A549 (cell line): Measurements from ENCODE around the gene MUC5AC. TPM values are rescaled to one million over a fixed set of nuclear protein-coding genes. Genes with fewer than 3 reads are reported as not detected.
A peak's percentile ranks its signal among the peaks of the same experiment; 100 is the strongest.

Experiments
- ATAC-seq, 2 experiments: fragments of 200-7000 bp in 1 of 2; fragments of >200 bp in 1 of 2; cut with Nextera tagmentation in 1 of 2; cut with Tn5 transposase in 1 of 2; 3 replicates each; pipeline versions ENCODE4 v1.8.0 to v1.9.1; 2018 to 2020; ENCODE audit warnings: mild to moderate bottlenecking in 1 of 2, moderate library complexity in 1 of 2
- CTCF ChIA-PET: fragments of 300-600 bp; sonication (Branson Sonifier 250); formaldehyde crosslinking; extraction: SDS; loops from one replicate; lab custom pipeline; 2021; ENCODE audit warnings: antibody characterized with exemption, inconsistent platforms; lab: Yijun Ruan, JAX
- POLR2A ChIA-PET: fragments of 350-600 bp; formaldehyde crosslinking; extraction: SDS; loops from one replicate; lab custom pipeline; 2021; ENCODE audit warnings: antibody characterized with exemption, inconsistent platforms; lab: Yijun Ruan, JAX
- DNase-seq, 2 experiments: peaks; one replicate each; pipeline versions ENCODE4 v3.0.0 to v3.0.0-alpha.2; 2011 to 2016; ENCODE audit warnings: low read depth in 1 of 2, low spot score in 1 of 2
- FAIRE-seq: peaks from 2 replicates; lab custom pipeline; 2011; peaks lifted over from hg19 to GRCh38; lab: Jason Lieb, UNC
- H3K27ac ChIP-seq, 2 experiments: fragments of >200 bp; sonication (Bioruptor Twin); formaldehyde crosslinking; 3 replicates each; pipeline ENCODE4 v1.5.1; 2016 to 2017
- H3K4me1 ChIP-seq: fragments of >200 bp; sonication (Bioruptor Twin); formaldehyde crosslinking; 3 replicates; pipeline ENCODE4 v1.6.1; 2016
- H3K4me2 ChIP-seq: fragments of >200 bp; sonication (Bioruptor Twin); formaldehyde crosslinking; 3 replicates; pipeline ENCODE4 v1.6.1; 2016
- H3K4me3 ChIP-seq: fragments of >200 bp; sonication (Bioruptor Twin); formaldehyde crosslinking; 3 replicates; pipeline ENCODE4 v1.5.1; 2016
- H3K9me3 ChIP-seq: fragments of >200 bp; sonication (Bioruptor Twin); formaldehyde crosslinking; 3 replicates; pipeline ENCODE4 v1.6.1; 2016
- CHD2 ChIP-seq: fragments of 150-350 bp; IDR thresholded peaks from 2 replicates; pipeline ENCODE4 v1.6.1; 2014; ENCODE audit warnings: low read length; ENCODE audit not compliant: partially characterized antibody
- EHMT2 ChIP-seq: fragments of 200-600 bp; sonication (generic); IDR thresholded peaks from 2 replicates; pipeline ENCODE4 v1.6.1; 2016; ENCODE audit warnings: antibody characterized with exemption, low read depth, mild to moderate bottlenecking, moderate library complexity
- FOSL2 ChIP-seq, 2 experiments: fragments of 450-650 bp in 1 of 2; fragments of >200 bp in 1 of 2; sonication (Bioruptor Twin) in 1 of 2; formaldehyde crosslinking; IDR thresholded peaks; 2 replicates each; pipeline versions ENCODE4 v1.5.0 to v1.6.1; 2016 to 2020; ENCODE audit warnings: mild to moderate bottlenecking in 1 of 2, moderate library complexity in 1 of 2
- GATA3 ChIP-seq: IDR thresholded peaks from 2 replicates; pipeline ENCODE4 v1.6.1; 2012; ENCODE audit warnings: borderline replicate concordance
- HDAC2 ChIP-seq: fragments of 200-600 bp; sonication (generic); IDR thresholded peaks from 2 replicates; pipeline ENCODE4 v1.6.1; 2016
- HES2 ChIP-seq: fragments of >200 bp; sonication (Bioruptor Twin); formaldehyde crosslinking; IDR thresholded peaks from 2 replicates; pipeline ENCODE4 v1.6.1; 2016
- HEYL ChIP-seq: fragments of 250-450 bp; sonication (Bioruptor Pico); IDR thresholded peaks from 2 replicates; pipeline ENCODE4 v1.8.0; 2021; ENCODE audit warnings: mild to moderate bottlenecking, moderate library complexity
- HMGXB4 ChIP-seq: fragments of 250-450 bp; sonication (Bioruptor Pico); IDR thresholded peaks from 2 replicates; pipeline ENCODE4 v1.5.0; 2021; ENCODE audit warnings: mild to moderate bottlenecking, moderate library complexity, borderline replicate concordance
- HOXA7 ChIP-seq: fragments of 250-450 bp; sonication (Bioruptor Pico); IDR thresholded peaks from 2 replicates; pipeline ENCODE4 v1.5.0; 2020; ENCODE audit warnings: mild to moderate bottlenecking, moderate library complexity
- HOXB13 ChIP-seq: fragments of 250-450 bp; sonication (Bioruptor Pico); IDR thresholded peaks from 2 replicates; pipeline ENCODE4 v1.5.0; 2020; ENCODE audit warnings: low read depth, mild to moderate bottlenecking, moderate library complexity
- JUN ChIP-seq, 2 experiments: fragments of >200 bp; sonication (Bioruptor Twin); formaldehyde crosslinking; IDR thresholded peaks; 2 replicates in 1 of 2; 3 replicates in 1 of 2; pipeline ENCODE4 v1.6.1; 2016 to 2017
- KDM1A ChIP-seq: fragments of 200-600 bp; sonication (generic); IDR thresholded peaks from 2 replicates; pipeline ENCODE4 v1.6.1; 2016; ENCODE audit warnings: low read depth, mild to moderate bottlenecking
- KDM5A ChIP-seq: fragments of 200-600 bp; sonication (generic); IDR thresholded peaks from 2 replicates; pipeline ENCODE4 v1.6.1; 2016; ENCODE audit warnings: antibody characterized with exemption, mild to moderate bottlenecking
- MAX ChIP-seq: IDR thresholded peaks from 2 replicates; pipeline ENCODE4 v1.6.1; 2012
- NPAS2 ChIP-seq: fragments of 250-450 bp; sonication (Bioruptor Pico); IDR thresholded peaks from 2 replicates; pipeline ENCODE4 v1.8.0; 2022; ENCODE audit warnings: mild to moderate bottlenecking, moderate library complexity, borderline replicate concordance
- NR3C1 ChIP-seq: fragments of >200 bp; sonication (Bioruptor Twin); formaldehyde crosslinking; IDR thresholded peaks from 3 replicates; pipeline ENCODE4 v1.6.1; 2017
- POLR2A ChIP-seq: IDR thresholded peaks from 2 replicates; pipeline ENCODE4 v1.6.1; 2012; ENCODE audit warnings: mild to moderate bottlenecking, low read length
- RAD21 ChIP-seq, 2 experiments: fragments of >200 bp in 1 of 2; sonication (Bioruptor Twin) in 1 of 2; formaldehyde crosslinking in 1 of 2; IDR thresholded peaks in 1 of 2; conservative IDR thresholded peaks in 1 of 2; 2 replicates in 1 of 2; 3 replicates in 1 of 2; pipeline ENCODE4 v1.6.1; 2012 to 2018; ENCODE audit warnings: inconsistent platforms in 1 of 2
- RCOR1 ChIP-seq: fragments of 150-350 bp; IDR thresholded peaks from 2 replicates; pipeline ENCODE4 v1.6.1; 2014; ENCODE audit warnings: antibody characterized with exemption, low read length, low read depth
- RFX5 ChIP-seq: fragments of 450-650 bp; IDR thresholded peaks from 2 replicates; pipeline ENCODE4 v1.7.1; 2014; ENCODE audit warnings: antibody characterized with exemption, mild to moderate bottlenecking, moderate library complexity
- TFCP2L1 ChIP-seq: fragments of 250-450 bp; sonication (Bioruptor Pico); IDR thresholded peaks from 2 replicates; pipeline ENCODE4 v1.5.0; 2021; ENCODE audit warnings: mild to moderate bottlenecking
- ZFP36 ChIP-seq: fragments of 450-650 bp; IDR thresholded peaks from 2 replicates; pipeline ENCODE4 v1.6.1; 2014; ENCODE audit warnings: borderline replicate concordance; ENCODE audit not compliant: partially characterized antibody
- WGBS: methylation state at CpG from one replicate; pipeline ENCODE4 v1.1.6; 2017; ENCODE audit errors: missing lambda C conversion rate; 5-methylcytosine and 5-hydroxymethylcytosine counted together
- polyA plus RNA-seq, 4 experiments: library from polyadenylated mRNA; depleted of rRNA in 3 of 4; stranded (reverse); fragments of >200 nt; fragmentation: RNase III in 1 of 4; extraction: RNeasy Plus Mini Kit Qiagen cat#74134 plus additional on column Dnase treatment in 1 of 4; gene quantifications; 2 replicates in 3 of 4; 3 replicates in 1 of 4; pipeline ENCODE4 v1.2.3, GENCODE V29; 2011 to 2017
- TF ChIP-seq, protein P1 (sequence below): fragments of 150-350 bp; IDR thresholded peaks from 2 replicates; pipeline ENCODE4 v1.6.1; 2014; ENCODE audit warnings: low read depth, mild to moderate bottlenecking, low read length
- TF ChIP-seq, protein P2 (sequence below): fragments of >200 bp; sonication (Bioruptor Twin); formaldehyde crosslinking; IDR thresholded peaks from 3 replicates; pipeline ENCODE4 v1.5.1; 2016
- TF ChIP-seq, protein P3 (sequence below): IDR thresholded peaks from 2 replicates; pipeline ENCODE4 v1.6.1; 2012; ENCODE audit warnings: low read depth, borderline replicate concordance
- TF ChIP-seq, protein P4 (sequence below): fragments of >200 bp; sonication (Bioruptor Twin); formaldehyde crosslinking; IDR thresholded peaks from 3 replicates; pipeline ENCODE4 v1.6.1; 2016

Gene MUC5AC
- polyA plus RNA-seq, 2 of the 4 experiments (the other 2 are of a cell fraction) = 0.18 to 7.4 TPM

- DNase-seq (no peak), FAIRE-seq (no peak), ATAC-seq (peak in 1 of 2 experiments; percentile 1; a peak in 3 of 6 replicates)
- Histone ChIP-seq H3K4me2 (peak overlapping the region; percentile 55; the same call in 1 of the 3 replicates), H3K27ac (peak overlapping the region; percentile 72 to 86), H3K4me1 (peaks cover 18% of the 10 kb centered on the region), H3K4me3 (no peak overlapping the region), H3K9me3 (no peaks in the 10 kb centered on the region)
- CTCF ChIA-PET = interaction anchor here (0.6 to 5.5 kb wide), 15 partner anchors 9 to 371 kb away, joined by 3 to 34 read pairs (median 6); no protein-coding TSS in a partner anchor
- no peak for TF ChIP-seq RFX5
- TF ChIP-seq GATA3 = no peak
- no peak for TF ChIP-seq KDM1A
- no peak for TF ChIP-seq EHMT2
- TF ChIP-seq, protein P1, sequence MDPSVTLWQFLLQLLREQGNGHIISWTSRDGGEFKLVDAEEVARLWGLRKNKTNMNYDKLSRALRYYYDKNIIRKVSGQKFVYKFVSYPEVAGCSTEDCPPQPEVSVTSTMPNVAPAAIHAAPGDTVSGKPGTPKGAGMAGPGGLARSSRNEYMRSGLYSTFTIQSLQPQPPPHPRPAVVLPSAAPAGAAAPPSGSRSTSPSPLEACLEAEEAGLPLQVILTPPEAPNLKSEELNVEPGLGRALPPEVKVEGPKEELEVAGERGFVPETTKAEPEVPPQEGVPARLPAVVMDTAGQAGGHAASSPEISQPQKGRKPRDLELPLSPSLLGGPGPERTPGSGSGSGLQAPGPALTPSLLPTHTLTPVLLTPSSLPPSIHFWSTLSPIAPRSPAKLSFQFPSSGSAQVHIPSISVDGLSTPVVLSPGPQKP = no peak
- TF ChIP-seq RCOR1 = no peak
- no peak for TF ChIP-seq TFCP2L1 (CRISPR knock-in tag)
- no peak for TF ChIP-seq JUN (IDR thresholded peaks at IDR 0.05)
- TF ChIP-seq HOXA7 = no peak
- TF ChIP-seq FOSL2 (IDR thresholded peaks at IDR 0.05) = no peak
- no peak for TF ChIP-seq FOSL2 (CRISPR knock-in tag; IDR thresholded peaks at IDR 0.05)
- TF ChIP-seq POLR2A = no peak
- no peak for TF ChIP-seq KDM5A
- TF ChIP-seq, protein P2, sequence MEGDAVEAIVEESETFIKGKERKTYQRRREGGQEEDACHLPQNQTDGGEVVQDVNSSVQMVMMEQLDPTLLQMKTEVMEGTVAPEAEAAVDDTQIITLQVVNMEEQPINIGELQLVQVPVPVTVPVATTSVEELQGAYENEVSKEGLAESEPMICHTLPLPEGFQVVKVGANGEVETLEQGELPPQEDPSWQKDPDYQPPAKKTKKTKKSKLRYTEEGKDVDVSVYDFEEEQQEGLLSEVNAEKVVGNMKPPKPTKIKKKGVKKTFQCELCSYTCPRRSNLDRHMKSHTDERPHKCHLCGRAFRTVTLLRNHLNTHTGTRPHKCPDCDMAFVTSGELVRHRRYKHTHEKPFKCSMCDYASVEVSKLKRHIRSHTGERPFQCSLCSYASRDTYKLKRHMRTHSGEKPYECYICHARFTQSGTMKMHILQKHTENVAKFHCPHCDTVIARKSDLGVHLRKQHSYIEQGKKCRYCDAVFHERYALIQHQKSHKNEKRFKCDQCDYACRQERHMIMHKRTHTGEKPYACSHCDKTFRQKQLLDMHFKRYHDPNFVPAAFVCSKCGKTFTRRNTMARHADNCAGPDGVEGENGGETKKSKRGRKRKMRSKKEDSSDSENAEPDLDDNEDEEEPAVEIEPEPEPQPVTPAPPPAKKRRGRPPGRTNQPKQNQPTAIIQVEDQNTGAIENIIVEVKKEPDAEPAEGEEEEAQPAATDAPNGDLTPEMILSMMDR = no peak
- TF ChIP-seq CHD2 = no peak
- TF ChIP-seq, protein P3, sequence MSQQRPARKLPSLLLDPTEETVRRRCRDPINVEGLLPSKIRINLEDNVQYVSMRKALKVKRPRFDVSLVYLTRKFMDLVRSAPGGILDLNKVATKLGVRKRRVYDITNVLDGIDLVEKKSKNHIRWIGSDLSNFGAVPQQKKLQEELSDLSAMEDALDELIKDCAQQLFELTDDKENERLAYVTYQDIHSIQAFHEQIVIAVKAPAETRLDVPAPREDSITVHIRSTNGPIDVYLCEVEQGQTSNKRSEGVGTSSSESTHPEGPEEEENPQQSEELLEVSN = no peak
- TF ChIP-seq HMGXB4 (CRISPR knock-in tag) = no peak
- TF ChIP-seq HDAC2 = no peak
- TF ChIP-seq HEYL (CRISPR knock-in tag) = no peak
- POLR2A ChIA-PET = no interaction called here
- WGBS = 86% methylated on average over 11 of the region's 30 CpGs
Measured at GRCh38 chr11:1203505-1204271, 45.9 kb downstream of the MUC5AC start.

DNA sequence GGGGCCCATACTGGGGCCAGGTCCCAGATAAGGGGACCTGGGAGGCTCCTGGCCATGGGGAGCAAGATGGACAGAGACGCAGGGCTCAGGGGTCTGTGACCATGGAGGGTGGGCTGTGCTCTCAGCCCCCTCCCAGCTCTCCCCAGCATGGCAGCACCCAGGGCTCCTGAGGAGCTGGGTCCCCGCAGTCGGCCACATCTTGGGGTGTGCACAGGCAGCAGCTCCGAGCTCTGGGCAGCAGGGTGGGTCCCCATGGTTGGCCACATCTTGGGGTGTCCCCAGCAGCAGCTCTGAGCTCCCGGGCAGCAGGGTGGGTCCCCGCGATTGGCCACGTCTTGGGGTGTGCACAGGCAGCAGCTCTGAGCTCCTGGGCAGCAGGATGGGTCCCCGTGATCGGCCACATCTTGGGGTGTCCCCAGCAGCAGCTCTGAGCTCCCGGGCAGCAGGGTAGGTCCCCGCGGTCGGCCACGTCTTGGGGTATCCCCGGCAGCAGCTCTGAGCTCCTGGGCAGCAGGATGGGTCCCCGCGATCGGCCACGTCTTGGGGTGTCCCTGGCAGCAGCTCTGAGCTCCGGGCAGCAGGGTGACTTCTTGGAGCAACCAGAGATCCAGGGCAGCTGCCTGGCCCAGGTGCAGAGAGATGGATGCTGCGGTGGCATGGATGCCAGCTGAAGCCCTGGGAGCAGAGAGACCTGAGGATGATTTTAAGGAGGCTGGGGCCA is 46.8 kb downstream of the MUC5AC start:
- TF ChIP-seq, protein P1 = no peak
- TF ChIP-seq TFCP2L1 (CRISPR knock-in tag) (no peak), HOXB13 (CRISPR knock-in tag) (no peak), HES2 (no peak), HDAC2 (no peak), NR3C1 (no peak), ZFP36 (no peak), MAX (no peak), NPAS2 (CRISPR knock-in tag) (no peak), RAD21 (conservative IDR thresholded peaks at IDR 0.05 in 1 of 2, IDR thresholded peaks at IDR 0.05 in 1 of 2) (no peak)
- TF ChIP-seq, protein P4, sequence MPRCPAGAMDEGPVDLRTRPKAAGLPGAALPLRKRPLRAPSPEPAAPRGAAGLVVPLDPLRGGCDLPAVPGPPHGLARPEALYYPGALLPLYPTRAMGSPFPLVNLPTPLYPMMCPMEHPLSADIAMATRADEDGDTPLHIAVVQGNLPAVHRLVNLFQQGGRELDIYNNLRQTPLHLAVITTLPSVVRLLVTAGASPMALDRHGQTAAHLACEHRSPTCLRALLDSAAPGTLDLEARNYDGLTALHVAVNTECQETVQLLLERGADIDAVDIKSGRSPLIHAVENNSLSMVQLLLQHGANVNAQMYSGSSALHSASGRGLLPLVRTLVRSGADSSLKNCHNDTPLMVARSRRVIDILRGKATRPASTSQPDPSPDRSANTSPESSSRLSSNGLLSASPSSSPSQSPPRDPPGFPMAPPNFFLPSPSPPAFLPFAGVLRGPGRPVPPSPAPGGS = no peak
- TF ChIP-seq, all 56 proteins: peak for 0

More for the DNA sequence above, 46.8 kb downstream of the MUC5AC start:
- Histone ChIP-seq H3K4me2 (no peak overlapping the region), H3K27ac (peak overlapping the region in 1 of 2 experiments; percentile 86; a peak in 3 of 6 replicates), H3K9me3 (peaks cover under 1% of the 10 kb centered on the region; the same call in 1 of the 3 replicates), H3K4me1 (peaks cover 18% of the 10 kb centered on the region), H3K4me3 (no peak overlapping the region)
- ChIA-PET POLR2A (no interaction called here), CTCF (interaction anchor here (0.6 to 5.5 kb wide), 10 partner anchors 9 to 370 kb away, joined by 3 to 34 read pairs (median 3); no protein-coding TSS in a partner anchor)
- ATAC-seq (no peak), DNase-seq (no peak), FAIRE-seq (no peak)
- 90% methylated on average over 15 of the region's 22 CpGs for WGBS
